GM12878 (cell line): Measurements from ENCODE around the gene CSRNP2.
"Not testable (repeated sequence)": the region's sequence is repeated elsewhere in the genome, so short reads cannot be mapped to it uniquely, and the experiment has no call there.

Experiments
- CEBPB ChIP-seq, 2 experiments: fragments of 150-350 bp in 1 of 2; IDR thresholded peaks; 2 replicates each; pipeline ENCODE4 v1.6.1; 2012 to 2014; ENCODE audit warnings: low read depth in 2 of 2, low read length in 2 of 2, borderline replicate concordance in 1 of 2, inconsistent platforms in 1 of 2
- CTCF ChIP-seq, 3 experiments: IDR thresholded peaks in 2 of 3; conservative IDR thresholded peaks in 1 of 3; 2 replicates each; pipeline ENCODE4 v1.5.1; 2011; ENCODE audit warnings: low read depth in 3 of 3, low read length in 3 of 3, mild to moderate bottlenecking in 3 of 3, control low read depth in 2 of 3, moderate library complexity in 2 of 3, inconsistent platforms in 1 of 3, mixed read lengths in 1 of 3; ENCODE audit not compliant: control insufficient read depth in 2 of 3, insufficient read depth in 1 of 3; ENCODE audit errors: extremely low read depth in 1 of 3
- E4F1 ChIP-seq: fragments of 450-650 bp; IDR thresholded peaks from 2 replicates; pipeline ENCODE4 v1.6.1; 2018; ENCODE audit warnings: borderline replicate concordance, mild to moderate bottlenecking; ENCODE audit not compliant: partially characterized antibody
- ELK1 ChIP-seq: IDR thresholded peaks from 2 replicates; pipeline ENCODE4 v1.6.1; 2012; ENCODE audit warnings: low read depth, low read length, improper control_type of control experiment
- KDM1A ChIP-seq: fragments of 200-600 bp; sonication (generic); IDR thresholded peaks from 2 replicates; pipeline ENCODE4 v1.6.1; 2016; ENCODE audit warnings: borderline replicate concordance
- MYC ChIP-seq: IDR thresholded peaks from 2 replicates; pipeline ENCODE4 v1.6.1; 2011; ENCODE audit warnings: mild to moderate bottlenecking, low read length, moderate library complexity, inconsistent platforms; ENCODE audit not compliant: insufficient read depth, insufficient replicate concordance, insufficient read length, severe bottlenecking
- NR2C2 ChIP-seq: IDR thresholded peaks from 2 replicates; pipeline ENCODE4 v1.6.1; 2011; ENCODE audit warnings: borderline replicate concordance, low read depth; ENCODE audit not compliant: control insufficient read depth, insufficient read length
- POLR2A ChIP-seq: IDR thresholded peaks from 2 replicates; pipeline ENCODE4 v1.6.1; 2011; ENCODE audit warnings: low read depth, mild to moderate bottlenecking, low read length
- PRDM15 ChIP-seq: fragments of 450-650 bp; formaldehyde crosslinking; IDR thresholded peaks from 2 replicates; pipeline ENCODE4 v1.4.0; 2020; ENCODE audit warnings: mild to moderate bottlenecking, moderate library complexity
- REST ChIP-seq: IDR thresholded peaks from 2 replicates; pipeline ENCODE4 v1.6.1; 2012; ENCODE audit warnings: mild to moderate bottlenecking, low read depth, low read length
- SRF ChIP-seq, 2 experiments: IDR thresholded peaks; 2 replicates each; pipeline ENCODE4 v1.6.1; 2011; ENCODE audit warnings: low read depth in 2 of 2, low read length in 2 of 2, mild to moderate bottlenecking in 1 of 2, moderate library complexity in 1 of 2
- ZNF207 ChIP-seq: fragments of 450-650 bp; IDR thresholded peaks from 2 replicates; pipeline ENCODE4 v1.6.1; 2014; ENCODE audit warnings: antibody characterized with exemption, mild to moderate bottlenecking, borderline replicate concordance

GRCh38 chr12:51078346-51078745 is 5.0 kb downstream of the CSRNP2 start:
- not testable (repeated sequence) for TF ChIP-seq CTCF (IDR thresholded peaks at IDR 0.05 in 2 of 3, conservative IDR thresholded peaks at IDR 0.05 in 1 of 3; ENCODE audit: control insufficient read depth in 2 of 3, extremely low read depth in 1 of 3, insufficient read depth in 1 of 3, low read depth in 3 of 3, low read length in 3 of 3); ELK1; CEBPB (IDR thresholded peaks at IDR 0.05; ENCODE audit: borderline replicate concordance in 1 of 2, low read depth in 2 of 2, low read length in 2 of 2); SRF (IDR thresholded peaks at IDR 0.05; ENCODE audit: low read depth in 2 of 2, low read length in 2 of 2); ZNF207; REST; KDM1A; MYC; PRDM15 (CRISPR knock-in tag); E4F1; POLR2A; NR2C2
